HepG2 (cell line): Measurements from ENCODE around the gene CFAP61. TPM values are rescaled to one million over a fixed set of nuclear protein-coding genes. Genes with fewer than 3 reads are reported as not detected.
A peak's percentile ranks its signal among the peaks of the same experiment; 100 is the strongest.

Experiments used
- ATAC-seq: fragments of 200-7000 bp; cut with Tn5 transposase; 3 replicates; pipeline ENCODE4 v1.9.1; 2020; ENCODE audit warnings: mild to moderate bottlenecking, moderate library complexity
- BruUV-seq: library from RNA; stranded (reverse); fragments of 400-500 nt; replicated peaks from 2 replicates; lab custom pipeline; 2021; lab: Mats Ljungman, UMichigan
- CTCF ChIA-PET: fragments of 300-600 bp; formaldehyde crosslinking; extraction: SDS; loops from one replicate; lab custom pipeline; 2021; ENCODE audit warnings: low total read pairs, inconsistent platforms, low intra/inter-chr PET ratio; lab: Yijun Ruan, JAX
- POLR2A ChIA-PET: fragments of 350-600 bp; sonication (Branson Sonifier 250); formaldehyde crosslinking; loops from one replicate; lab custom pipeline; 2020; ENCODE audit warnings: antibody characterized with exemption, inconsistent platforms; lab: Yijun Ruan, JAX
- DNase-seq: peaks from one replicate; pipeline ENCODE4 v3.0.0-alpha.2; 2015; ENCODE audit warnings: low spot score
- FAIRE-seq: peaks from 3 replicates; lab custom pipeline; 2011; peaks lifted over from hg19 to GRCh38; lab: Jason Lieb, UNC
- H2AFZ ChIP-seq: one replicate; pipeline ENCODE4 v1.6.1; 2011; ENCODE audit warnings: low read length, inconsistent platforms
- H3K27ac ChIP-seq: fragments of 300-600 bp; 3 replicates; pipeline ENCODE4 v1.8.0; 2011; ENCODE audit warnings: mixed run types, mild to moderate bottlenecking, mixed read lengths, low read length, inconsistent platforms; ENCODE audit not compliant: insufficient read depth; ENCODE audit errors: extremely low read length
- H3K27me3 ChIP-seq, 2 experiments: fragments of 200-600 bp in 1 of 2; 2 replicates in 1 of 2; 3 replicates in 1 of 2; pipeline versions ENCODE4 v1.6.0 to v1.8.0; 2011; ENCODE audit warnings: low read length in 2 of 2, mild to moderate bottlenecking in 2 of 2, moderate library complexity in 2 of 2, inconsistent platforms in 1 of 2; ENCODE audit not compliant: insufficient read depth in 2 of 2, control insufficient read depth in 1 of 2
- H3K36me3 ChIP-seq, 2 experiments: fragments of 200-600 bp in 1 of 2; replicated peaks in 1 of 2; 2 replicates in 1 of 2; 3 replicates in 1 of 2; pipeline versions ENCODE4 v1.5.1 to v1.8.0; 2011; ENCODE audit warnings: low read length in 2 of 2, inconsistent platforms in 1 of 2; ENCODE audit not compliant: insufficient read depth in 2 of 2, control insufficient read depth in 1 of 2
- H3K4me1 ChIP-seq: 2 replicates; pipeline ENCODE4 v1.5.1; 2012; ENCODE audit warnings: low read length, inconsistent platforms; ENCODE audit not compliant: insufficient read depth
- H3K4me2 ChIP-seq: 2 replicates; pipeline ENCODE4 v1.6.0; 2011; ENCODE audit warnings: low read depth, low read length, inconsistent platforms
- H3K4me3 ChIP-seq, 3 experiments: fragments of 200-600 bp in 1 of 3; sonication (generic), shearing (Covaris generic) in 1 of 3; replicated peaks in 1 of 3; 2 replicates each; pipeline ENCODE4 v1.5.1; 2011 to 2016; ENCODE audit warnings: low read length in 3 of 3, inconsistent platforms in 2 of 3, low read depth in 2 of 3, mild to moderate bottlenecking in 2 of 3, control low read depth in 1 of 3, mixed read lengths in 1 of 3; ENCODE audit not compliant: insufficient read depth in 1 of 3
- H3K79me2 ChIP-seq: one replicate; pipeline ENCODE4 v1.6.1; 2011; ENCODE audit warnings: low read length, inconsistent platforms; ENCODE audit not compliant: insufficient read depth
- H3K9ac ChIP-seq: 2 replicates; pipeline ENCODE4 v1.6.0; 2011; ENCODE audit warnings: mild to moderate bottlenecking, low read depth, low read length, inconsistent platforms; ENCODE audit not compliant: insufficient read depth
- H3K9me3 ChIP-seq: 2 replicates; pipeline ENCODE4 v1.5.1; 2012; ENCODE audit warnings: mild to moderate bottlenecking, low read length
- H4K20me1 ChIP-seq: 2 replicates; pipeline ENCODE4 v1.6.0; 2011; ENCODE audit warnings: inconsistent platforms, mild to moderate bottlenecking, low read length, moderate library complexity; ENCODE audit not compliant: insufficient read depth
- JUN ChIP-seq: sonication (generic); formaldehyde crosslinking; IDR thresholded peaks from 2 replicates; pipeline ENCODE4 v1.4.0; 2020; ENCODE audit warnings: mild to moderate bottlenecking, missing genetic modification reagents
- RFX5 ChIP-seq: IDR thresholded peaks from 2 replicates; pipeline ENCODE4 v1.6.1; 2011; ENCODE audit warnings: low read depth, low read length, improper control_type of control experiment
- SNAPC2 ChIP-seq: sonication (generic); formaldehyde crosslinking; IDR thresholded peaks from 2 replicates; pipeline ENCODE4 v1.8.1; 2022; ENCODE audit warnings: mild to moderate bottlenecking, missing genetic modification reagents
- ZNF205 ChIP-seq: IDR thresholded peaks from 2 replicates; pipeline ENCODE4 v1.6.1; 2018; ENCODE audit warnings: missing biosample characterization, missing genetic modification reagents
- ZNF891 ChIP-seq: sonication (generic); formaldehyde crosslinking; IDR thresholded peaks from 2 replicates; pipeline ENCODE4 v1.5.0; 2020; ENCODE audit warnings: mild to moderate bottlenecking, missing genetic modification reagents
- WGBS: methylation state at CpG from one replicate; pipeline ENCODE4 v1.1.6; 2017; ENCODE audit warnings: low lambda C conversion rate; 5-methylcytosine and 5-hydroxymethylcytosine counted together
- in situ Hi-C: cut with HindIII; loops from 2 replicates; pipeline ENCODE4 v1.10.0; 2017; ENCODE audit warnings: low pct_unique_long_range_greater_than_20kb; ENCODE audit not compliant: extremely low pct_ligation_motif_present
- intact Hi-C: fragments of 100-400 bp; cut with micrococcal nuclease; formaldehyde crosslinking; loops from one replicate; pipeline ENCODE4 v1.10.0; 2022; ENCODE audit not compliant: unreplicated experiment
- polyA plus RNA-seq, 8 experiments: library from polyadenylated mRNA; depleted of rRNA in 3 of 8; stranded (reverse) in 7 of 8; unstranded in 1 of 8; fragments of >200 nt; fragmentation: Illumina TruSeq in 4 of 8; extraction: Trizol in 4 of 8; gene quantifications; 2 replicates each; pipeline versions ENCODE4 v1.2.1 to v1.2.3, GENCODE V29; 2011 to 2016; ENCODE audit warnings: low read depth in 4 of 8, missing spikeins in 1 of 8, mixed read lengths in 1 of 8; ENCODE audit not compliant: insufficient read depth in 1 of 8
- total RNA-seq, 5 experiments: library from RNA; depleted of rRNA; stranded (reverse); fragments of >200 nt; fragmentation: Illumina TruSeq; extraction: Trizol; gene quantifications; 2 replicates each; pipeline ENCODE4 v1.2.3, GENCODE V29; 2016; ENCODE audit warnings: low read depth in 1 of 5
- TF ChIP-seq, protein P1 (sequence below): sonication (generic); formaldehyde crosslinking; IDR thresholded peaks from 2 replicates; pipeline ENCODE4 v1.4.0; 2020; ENCODE audit warnings: missing genetic modification reagents

CFAP61 gene
- total and polyA plus RNA-seq, 2 of the 13 experiments (the other 11 are each of a cell fraction or from before 2014, with no cell fraction given) = 0.27 TPM; not detected in 1

DNA sequence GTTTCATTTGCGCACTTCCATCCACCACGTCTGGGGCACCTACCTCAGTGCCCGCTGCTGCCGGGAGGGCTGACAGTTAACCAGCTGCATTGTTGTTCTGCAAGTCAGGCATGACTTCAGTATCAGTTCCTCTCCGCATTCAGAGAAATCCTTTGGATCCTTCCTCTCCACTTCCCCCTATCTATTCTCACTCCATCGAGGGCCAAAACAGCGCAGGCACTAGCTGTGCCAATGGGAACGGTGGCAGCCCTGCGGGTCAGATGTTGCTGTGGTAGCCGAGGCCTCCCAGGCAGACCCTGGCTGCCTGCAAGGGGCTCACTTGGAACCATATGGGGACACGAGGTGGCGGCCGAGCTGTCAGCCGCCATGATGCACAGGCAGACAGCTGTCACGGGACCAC, 251.4 kb downstream of the CFAP61 start:
- H3K27me3 ChIP-seq = peaks cover 6 to 47% of the 10 kb centered on the region in 2 experiments; a peak in 4 of 5 replicates

More for the DNA sequence above, 251.4 kb downstream of the CFAP61 start:
- no peak overlapping the region for H3K4me3 ChIP-seq
- no peak for DNase-seq
- CTCF ChIA-PET = no interaction called here
- H3K36me3 ChIP-seq = no peaks in the 10 kb centered on the region
- in situ Hi-C loops (no loop called here), intact Hi-C loops (no loop called here)
- no peak overlapping the region for H3K9ac ChIP-seq
- no peak overlapping the region for H3K4me2 ChIP-seq
- no peaks in the 10 kb centered on the region for H3K4me1 ChIP-seq
- no peak for ATAC-seq
- no peak overlapping the region for H2AFZ ChIP-seq
- POLR2A ChIA-PET = no interaction called here
- H4K20me1 ChIP-seq = no peaks in the 10 kb centered on the region
- WGBS = 55% methylated on average over 15 of the region's 15 CpGs
- FAIRE-seq = no peak
- no peak overlapping the region for H3K27ac ChIP-seq
- no peak for TF ChIP-seq JUN (CRISPR knock-in tag)
- peak; percentile 92 for TF ChIP-seq RFX5
- 0 out of 2 replicates have a peak, but pooled peaks have one; percentile 29 for TF ChIP-seq ZNF891 (CRISPR knock-in tag)
- TF ChIP-seq, protein P1, sequence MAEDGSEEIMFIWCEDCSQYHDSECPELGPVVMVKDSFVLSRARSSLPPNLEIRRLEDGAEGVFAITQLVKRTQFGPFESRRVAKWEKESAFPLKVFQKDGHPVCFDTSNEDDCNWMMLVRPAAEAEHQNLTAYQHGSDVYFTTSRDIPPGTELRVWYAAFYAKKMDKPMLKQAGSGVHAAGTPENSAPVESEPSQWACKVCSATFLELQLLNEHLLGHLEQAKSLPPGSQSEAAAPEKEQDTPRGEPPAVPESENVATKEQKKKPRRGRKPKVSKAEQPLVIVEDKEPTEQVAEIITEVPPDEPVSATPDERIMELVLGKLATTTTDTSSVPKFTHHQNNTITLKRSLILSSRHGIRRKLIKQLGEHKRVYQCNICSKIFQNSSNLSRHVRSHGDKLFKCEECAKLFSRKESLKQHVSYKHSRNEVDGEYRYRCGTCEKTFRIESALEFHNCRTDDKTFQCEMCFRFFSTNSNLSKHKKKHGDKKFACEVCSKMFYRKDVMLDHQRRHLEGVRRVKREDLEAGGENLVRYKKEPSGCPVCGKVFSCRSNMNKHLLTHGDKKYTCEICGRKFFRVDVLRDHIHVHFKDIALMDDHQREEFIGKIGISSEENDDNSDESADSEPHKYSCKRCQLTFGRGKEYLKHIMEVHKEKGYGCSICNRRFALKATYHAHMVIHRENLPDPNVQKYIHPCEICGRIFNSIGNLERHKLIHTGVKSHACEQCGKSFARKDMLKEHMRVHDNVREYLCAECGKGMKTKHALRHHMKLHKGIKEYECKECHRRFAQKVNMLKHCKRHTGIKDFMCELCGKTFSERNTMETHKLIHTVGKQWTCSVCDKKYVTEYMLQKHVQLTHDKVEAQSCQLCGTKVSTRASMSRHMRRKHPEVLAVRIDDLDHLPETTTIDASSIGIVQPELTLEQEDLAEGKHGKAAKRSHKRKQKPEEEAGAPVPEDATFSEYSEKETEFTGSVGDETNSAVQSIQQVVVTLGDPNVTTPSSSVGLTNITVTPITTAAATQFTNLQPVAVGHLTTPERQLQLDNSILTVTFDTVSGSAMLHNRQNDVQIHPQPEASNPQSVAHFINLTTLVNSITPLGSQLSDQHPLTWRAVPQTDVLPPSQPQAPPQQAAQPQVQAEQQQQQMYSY (CRISPR knock-in tag) = no peak
- TF ChIP-seq ZNF205 (CRISPR knock-in tag) = no peak
- no peak for TF ChIP-seq SNAPC2
- no peaks in the 10 kb centered on the region for H3K79me2 ChIP-seq
- no TSS peak for BruUV-seq
- no peaks in the 10 kb centered on the region for H3K9me3 ChIP-seq
